ENCODE results near the gene DISP2. TPM values are rescaled to one million over a fixed set of nuclear protein-coding genes. Genes with fewer than 3 reads are reported as not detected.

DISP2 gene
- total and polyA plus RNA-seq, 2 of the 8 experiments (the other 6 are each of a cell fraction or from before 2014, with no cell fraction given): 0.45 to 1.2 TPM

DNA sequence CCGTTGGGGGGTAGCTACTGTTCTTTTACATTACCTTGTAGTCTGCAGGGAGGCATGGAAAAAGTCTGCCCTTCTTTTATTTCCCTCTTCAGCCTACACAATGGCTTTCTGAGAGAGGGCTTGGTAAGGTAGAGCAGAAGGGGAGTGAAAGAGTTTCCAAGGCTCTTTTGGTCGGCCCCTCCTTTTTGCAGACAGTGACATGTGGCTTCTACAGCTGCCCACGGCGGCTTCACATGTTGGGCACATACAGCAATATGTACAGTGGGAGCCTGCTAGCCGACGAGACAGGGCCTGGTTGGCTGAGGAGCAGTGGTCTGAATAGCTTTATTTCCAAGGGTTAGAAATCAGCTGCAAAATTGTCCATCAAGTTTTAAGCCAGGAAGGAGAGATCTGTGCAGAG, 30.6 kb upstream of the DISP2 start (continued):
- TF ChIP-seq, protein P1, sequence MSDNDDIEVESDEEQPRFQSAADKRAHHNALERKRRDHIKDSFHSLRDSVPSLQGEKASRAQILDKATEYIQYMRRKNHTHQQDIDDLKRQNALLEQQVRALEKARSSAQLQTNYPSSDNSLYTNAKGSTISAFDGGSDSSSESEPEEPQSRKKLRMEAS (IDR thresholded peaks at IDR 0.05): no peak; the same call in 1 of the 2 replicates
- no peak for TF ChIP-seq TAF1 (IDR thresholded peaks at IDR 0.05; ENCODE audit: low read depth, low read length)
- TF ChIP-seq, protein P2, sequence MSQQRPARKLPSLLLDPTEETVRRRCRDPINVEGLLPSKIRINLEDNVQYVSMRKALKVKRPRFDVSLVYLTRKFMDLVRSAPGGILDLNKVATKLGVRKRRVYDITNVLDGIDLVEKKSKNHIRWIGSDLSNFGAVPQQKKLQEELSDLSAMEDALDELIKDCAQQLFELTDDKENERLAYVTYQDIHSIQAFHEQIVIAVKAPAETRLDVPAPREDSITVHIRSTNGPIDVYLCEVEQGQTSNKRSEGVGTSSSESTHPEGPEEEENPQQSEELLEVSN (IDR thresholded peaks at IDR 0.05): peak; percentile 72
- TF ChIP-seq SIN3A (conservative IDR thresholded peaks at IDR 0.05 in 1 of 2, IDR thresholded peaks at IDR 0.05 in 1 of 2; ENCODE audit: low read depth in 1 of 2, low read length in 2 of 2): no peak
- no peak for TF ChIP-seq BRCA1 (IDR thresholded peaks at IDR 0.05; ENCODE audit: low read depth, low read length)
- TF ChIP-seq ASH2L (IDR thresholded peaks at IDR 0.05; ENCODE audit: low read length): peak; percentile 5
- no peak for TF ChIP-seq KDM5A (IDR thresholded peaks at IDR 0.05; ENCODE audit: low read length)
- peak; percentile 51 for TF ChIP-seq CTBP2 (IDR thresholded peaks at IDR 0.05; ENCODE audit: borderline replicate concordance, insufficient read depth, insufficient read length, low read length)

Data from H1 (cell line).